HG03159 (cell line): Measurements from ENCODE around the gene HASPIN.
"Not testable (repeated sequence)": the region's sequence is repeated elsewhere in the genome, so short reads cannot be mapped to it uniquely, and the experiment has no call there.

Source experiments
- ATAC-seq: cut with Tn5 transposase; IDR thresholded peaks from one replicate; pipeline ENCODE4 v1.9.1; 2021; ENCODE audit warnings: mild to moderate bottlenecking, moderate library complexity; ENCODE audit not compliant: unreplicated experiment

HASPIN gene

DNA sequence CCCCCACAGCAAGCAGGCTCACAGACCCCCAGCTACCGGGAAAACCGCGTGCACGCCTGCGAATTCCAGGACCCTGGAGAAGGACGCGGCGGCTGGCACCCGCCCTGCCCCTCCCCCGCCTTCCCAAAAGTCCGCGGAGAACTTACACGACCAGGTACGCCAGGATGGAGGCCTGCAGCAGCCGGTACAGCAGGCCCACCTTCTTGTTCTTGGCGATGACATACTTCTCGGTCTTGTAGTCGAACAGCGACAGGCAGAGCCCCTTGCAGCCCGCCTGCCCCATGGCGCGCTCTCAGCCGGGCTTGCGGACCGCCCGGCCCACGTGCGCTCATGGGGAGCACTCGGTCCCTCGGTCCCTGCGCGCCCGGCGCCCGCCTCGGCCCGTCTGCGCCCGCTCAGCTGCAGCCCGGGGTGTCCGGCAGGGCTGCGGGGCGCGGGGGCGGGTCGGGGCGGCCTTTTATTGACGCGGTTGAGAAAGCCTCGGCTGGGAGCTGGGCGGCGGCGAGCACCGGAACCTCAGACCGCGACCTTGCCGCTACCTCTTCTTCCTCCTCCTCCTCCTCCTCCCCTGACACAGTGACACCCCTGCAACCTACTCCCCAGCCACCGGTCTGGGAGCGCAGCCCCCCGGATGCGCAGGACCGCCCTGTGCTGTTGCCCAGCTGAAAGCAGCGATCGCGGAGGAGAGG is 27.8 kb upstream of the HASPIN start, which contains the start of gene P2RX5:
P2RX5 (minus strand) TSS at position 433 of the 689 bp plus-strand sequence; CDS start at position 283, 150 bp downstream.
- no peak for ATAC-seq

DNA sequence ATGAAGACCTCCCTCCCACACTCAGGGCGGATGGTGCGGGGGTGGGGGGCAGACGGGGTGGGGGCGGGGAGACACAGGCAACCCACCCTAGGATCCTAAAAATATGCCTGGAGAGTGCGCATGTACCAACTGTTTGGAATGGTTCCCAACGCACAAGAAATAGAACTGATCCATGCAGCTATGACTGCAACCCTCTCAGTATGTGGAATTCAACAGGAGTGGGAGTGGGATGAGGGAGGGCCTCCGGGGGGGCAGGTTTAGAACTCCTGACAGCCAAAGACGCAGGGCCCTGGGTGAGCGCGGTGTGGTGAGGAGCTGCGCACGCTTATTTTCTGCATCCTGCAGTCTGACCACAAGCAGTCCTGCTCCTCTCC is 26.6 kb upstream of the HASPIN start:
- no peak for ATAC-seq

DNA sequence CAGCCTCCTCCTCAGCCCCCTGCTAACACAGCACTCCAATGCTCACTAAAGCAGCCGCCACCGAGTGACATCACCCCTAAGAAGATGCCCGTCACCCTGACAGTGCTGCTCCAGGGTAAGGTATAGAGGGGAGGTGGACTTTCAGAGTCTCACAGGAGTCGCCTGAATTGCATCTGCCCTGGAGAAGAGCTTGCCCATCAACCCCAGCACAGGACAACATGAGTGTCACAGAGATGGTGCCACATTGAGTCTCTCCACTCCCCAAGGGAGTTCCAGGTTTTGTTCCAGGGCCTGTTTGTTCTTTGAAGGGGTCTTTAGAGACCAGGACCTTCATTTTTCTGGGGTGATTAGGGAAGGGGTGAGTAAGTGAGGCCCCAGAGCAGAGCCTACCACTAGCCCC is 25.6 kb upstream of the HASPIN start:
- ATAC-seq = no peak

DNA sequence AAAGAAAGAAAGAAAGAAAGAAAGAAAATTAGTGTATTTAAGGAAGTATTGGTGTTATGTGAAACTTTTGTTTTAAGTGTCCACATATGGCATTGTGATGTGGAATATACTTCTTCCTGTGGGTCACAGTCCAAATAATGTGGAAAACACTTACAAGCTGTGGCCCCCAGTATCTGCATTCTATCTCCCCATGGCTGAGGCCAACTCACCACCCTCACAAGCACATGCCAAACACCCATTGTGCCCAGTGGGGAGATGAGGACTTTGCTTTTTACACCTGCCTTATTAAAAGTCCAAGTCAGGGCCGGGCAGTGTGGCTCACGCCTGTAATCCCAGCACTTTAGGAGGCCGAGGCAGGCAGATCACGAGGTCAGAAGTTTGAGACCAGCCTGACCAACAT is 23.8 kb upstream of the HASPIN start:
- ATAC-seq = no peak

DNA sequence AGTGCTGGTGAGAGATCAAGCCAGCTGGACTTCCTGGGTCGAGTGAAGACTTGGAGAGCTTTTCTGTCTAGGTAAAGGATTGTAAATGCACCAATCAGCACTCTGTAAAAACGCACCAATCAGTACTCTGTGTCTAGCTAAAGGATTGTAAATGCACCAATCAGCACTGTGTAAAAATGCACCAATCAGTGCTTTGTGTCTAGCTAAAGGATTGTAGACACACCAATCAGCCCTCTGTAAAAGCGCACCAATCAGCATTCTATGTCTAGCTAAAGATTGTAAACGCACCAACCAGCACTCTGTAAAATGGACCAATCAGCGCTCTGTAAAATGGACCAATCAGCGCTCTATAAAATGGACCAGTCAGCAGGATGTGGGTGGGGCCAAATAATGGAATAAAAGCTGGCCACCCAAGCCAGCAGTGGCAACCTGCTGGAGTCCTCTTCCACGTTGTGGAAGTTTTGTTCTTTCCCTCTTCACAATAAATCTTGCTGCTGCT is 21.6 kb upstream of the HASPIN start:
- ATAC-seq = not testable (repeated sequence)

DNA sequence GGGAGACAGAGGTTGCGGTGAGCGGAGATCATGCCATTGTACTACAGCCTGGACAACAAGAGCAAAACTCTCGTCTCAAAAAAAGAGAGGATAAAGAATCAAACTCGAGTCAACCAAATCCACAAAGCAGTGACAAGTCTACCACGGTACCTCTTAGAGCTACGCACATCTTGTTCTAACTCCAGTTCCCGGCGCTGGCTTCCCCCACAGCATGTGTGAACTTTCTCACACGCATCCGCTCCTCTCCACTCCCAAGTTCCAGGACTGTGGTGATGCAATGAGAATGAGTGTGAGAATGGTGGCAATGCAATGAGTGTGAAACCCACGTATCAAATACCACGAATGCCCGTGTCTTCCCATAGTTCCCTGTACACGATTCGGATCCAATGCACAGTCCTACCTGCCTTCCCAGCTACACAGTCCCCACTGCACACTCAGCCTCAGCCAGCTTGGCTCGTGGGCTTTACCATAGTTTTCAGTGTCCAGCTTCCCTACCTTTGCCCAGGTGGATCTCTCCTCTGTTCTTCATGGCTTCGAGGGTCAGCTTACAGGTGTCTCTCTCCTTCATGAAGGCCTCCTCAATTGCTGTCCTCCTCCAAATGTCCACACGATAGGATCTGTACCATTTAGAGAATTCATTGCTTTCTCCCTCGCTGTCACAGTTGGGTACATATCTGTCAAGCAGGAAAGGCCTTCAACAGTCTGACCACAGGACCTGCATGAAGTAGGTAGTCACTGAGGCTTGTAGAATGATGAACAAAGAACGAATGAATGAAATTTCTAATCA is 18.6 kb upstream of the HASPIN start:
- ATAC-seq = no peak

DNA sequence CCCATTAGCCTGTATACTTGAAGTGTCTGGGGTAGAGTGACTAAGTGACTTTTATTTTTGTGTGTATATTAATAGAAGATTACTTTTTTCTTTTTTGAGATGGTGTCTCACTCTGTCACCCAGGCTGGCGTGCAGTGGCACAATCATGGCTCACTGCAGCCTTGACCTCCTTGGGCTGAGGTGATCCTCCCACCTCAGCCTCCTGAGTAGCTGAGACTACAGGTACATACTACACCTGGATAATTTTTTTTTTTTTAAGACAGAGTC is 18.1 kb upstream of the HASPIN start:
- ATAC-seq = not testable (repeated sequence)

DNA sequence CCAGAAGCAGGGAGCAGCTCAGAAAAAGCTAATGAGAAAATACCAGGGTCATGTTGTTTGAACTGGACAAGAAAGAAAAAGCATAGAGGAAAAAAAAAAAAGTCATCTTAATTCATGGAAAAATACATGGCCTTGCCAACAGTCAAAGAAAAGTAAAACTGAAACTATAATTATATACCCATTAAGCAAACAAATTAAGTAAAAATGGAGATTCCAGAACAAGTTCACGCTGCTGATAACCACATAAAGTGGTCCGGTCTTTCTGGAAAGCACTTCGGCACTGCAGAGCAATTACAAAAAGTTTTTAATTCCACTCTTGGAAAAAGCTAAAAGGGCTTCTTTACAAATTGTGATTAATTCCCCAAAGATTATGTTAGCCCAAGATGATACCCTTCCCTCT is 15.3 kb upstream of the HASPIN start:
- ATAC-seq = no peak

DNA sequence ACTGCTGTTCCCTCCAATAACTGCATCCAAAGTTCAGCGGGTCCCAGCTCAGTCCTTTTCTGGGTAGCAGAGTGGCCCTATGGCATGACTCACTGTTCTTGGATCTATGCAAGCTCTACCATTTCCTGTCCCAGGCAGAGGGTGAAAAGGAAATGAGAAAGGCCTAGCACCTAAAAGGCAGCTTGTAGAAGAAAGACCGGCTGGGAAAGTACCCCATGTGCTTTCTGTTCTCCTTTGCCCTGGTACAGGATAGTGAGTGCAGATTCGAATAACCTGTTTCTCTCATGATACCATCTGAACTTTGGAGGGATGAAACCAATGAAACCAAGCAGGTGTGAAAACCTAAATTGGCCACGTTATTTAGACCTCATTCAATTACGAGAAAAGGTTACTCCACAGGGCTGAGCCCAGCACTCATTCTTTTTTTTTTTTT is 12.7 kb upstream of the HASPIN start:
- peak; percentile 91 for ATAC-seq

DNA sequence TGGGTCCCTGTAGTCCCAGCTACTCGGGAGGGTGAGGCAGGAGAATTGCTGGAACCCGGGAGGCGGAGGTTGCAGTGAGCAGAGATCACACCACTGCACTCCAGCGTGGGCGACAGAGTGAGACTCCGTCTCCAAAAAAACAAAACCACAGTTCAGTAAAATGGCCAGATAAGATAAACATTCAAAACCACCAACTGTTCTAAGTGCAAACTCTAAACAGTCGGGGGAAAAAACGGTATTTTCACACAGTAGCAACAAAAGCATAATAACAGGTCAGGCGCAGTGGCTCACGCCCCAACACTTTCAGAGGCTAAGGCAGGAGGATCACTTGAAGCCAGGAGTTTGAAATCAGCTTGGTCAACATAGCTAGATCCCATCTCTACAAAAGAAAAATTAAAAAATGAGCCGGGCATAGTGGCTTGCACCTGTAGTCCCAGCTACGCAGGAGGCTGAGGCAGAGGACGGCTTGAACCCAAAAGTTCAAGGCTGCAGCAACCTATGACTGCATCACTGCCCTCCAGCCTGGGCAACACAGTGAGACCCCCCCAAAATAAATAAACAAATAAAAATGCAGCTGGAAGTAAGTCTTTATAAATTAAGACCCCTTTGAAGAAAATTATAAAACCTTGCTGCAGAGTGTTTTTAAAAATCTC is 10.8 kb upstream of the HASPIN start:
- no peak for ATAC-seq

DNA sequence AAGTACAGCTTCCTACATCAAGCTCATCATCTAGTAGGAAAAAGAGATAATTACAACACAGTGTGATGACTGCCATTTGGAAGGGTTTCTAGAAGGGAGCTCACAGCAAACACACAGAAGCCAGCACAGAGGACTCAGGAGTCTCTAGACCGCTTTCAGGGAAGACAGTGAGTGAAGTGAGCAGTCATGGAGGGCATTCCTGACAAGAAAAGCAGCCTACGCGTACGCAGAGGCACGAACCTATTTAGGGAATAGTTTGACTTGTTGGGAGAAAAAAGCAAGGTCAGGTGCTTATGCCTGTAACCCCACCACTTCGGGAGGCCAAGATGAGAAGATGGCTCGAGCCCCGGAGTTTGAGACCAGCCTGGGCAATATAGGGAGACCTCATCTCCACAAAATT is 8.4 kb upstream of the HASPIN start:
- no peak for ATAC-seq

DNA sequence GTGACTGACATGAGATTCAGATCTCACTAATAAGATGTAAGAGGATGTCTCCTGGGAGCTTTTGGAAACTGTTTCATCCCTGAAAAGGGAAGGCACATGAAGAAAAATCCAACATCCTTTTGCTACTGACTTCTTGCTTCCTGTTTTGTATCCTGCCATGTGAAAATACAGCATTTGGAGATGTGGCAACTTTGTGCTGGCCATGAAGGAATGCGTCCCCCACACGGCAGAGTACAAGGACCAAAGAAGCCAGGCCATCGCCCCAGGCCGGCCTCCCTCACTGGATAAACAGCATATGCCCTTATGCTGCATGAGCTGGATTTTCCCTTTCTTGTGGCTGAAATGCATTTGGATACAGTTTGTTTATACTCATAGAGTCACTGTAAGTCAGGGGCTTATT is 5.5 kb upstream of the HASPIN start:
- no peak for ATAC-seq

DNA sequence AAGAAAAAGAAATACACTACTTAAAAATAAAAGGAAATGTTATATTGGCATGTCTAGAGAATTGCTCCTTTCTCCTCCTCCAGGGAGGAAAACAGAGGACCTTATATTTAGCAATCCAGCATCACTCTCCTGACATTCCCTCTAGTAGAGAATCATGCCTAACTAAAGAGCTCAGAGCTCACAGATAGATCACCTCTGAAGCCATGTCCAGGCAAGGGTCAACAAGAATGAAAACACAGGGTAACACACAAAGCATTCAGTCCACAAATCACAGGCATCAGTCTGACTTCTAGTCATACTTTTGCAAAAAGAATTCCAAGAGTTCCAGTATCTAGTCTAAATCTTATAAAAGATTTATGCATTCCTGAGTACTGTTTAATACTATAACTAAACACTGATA is 4.4 kb upstream of the HASPIN start:
- ATAC-seq = no peak

DNA sequence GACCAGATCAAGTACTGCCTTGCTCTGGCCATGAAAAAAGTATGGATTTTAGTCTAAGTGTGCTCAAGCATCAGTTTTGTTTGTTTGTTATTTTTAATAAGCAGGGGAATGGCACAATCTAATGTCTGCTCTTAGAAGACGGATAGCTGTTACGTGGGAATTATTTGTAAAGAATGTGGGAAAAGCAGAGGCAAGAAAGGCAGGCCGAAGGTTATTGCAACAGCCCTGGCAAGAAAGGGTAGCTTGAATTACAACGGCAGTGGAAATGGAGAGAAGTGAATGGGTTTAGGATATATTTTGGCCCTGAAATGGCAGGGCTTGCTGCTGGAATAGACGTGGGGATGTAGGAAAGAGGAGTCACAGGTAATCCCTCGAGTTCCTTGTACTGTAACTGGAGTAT is 987 bp upstream of the HASPIN start:
- ATAC-seq = no peak

DNA sequence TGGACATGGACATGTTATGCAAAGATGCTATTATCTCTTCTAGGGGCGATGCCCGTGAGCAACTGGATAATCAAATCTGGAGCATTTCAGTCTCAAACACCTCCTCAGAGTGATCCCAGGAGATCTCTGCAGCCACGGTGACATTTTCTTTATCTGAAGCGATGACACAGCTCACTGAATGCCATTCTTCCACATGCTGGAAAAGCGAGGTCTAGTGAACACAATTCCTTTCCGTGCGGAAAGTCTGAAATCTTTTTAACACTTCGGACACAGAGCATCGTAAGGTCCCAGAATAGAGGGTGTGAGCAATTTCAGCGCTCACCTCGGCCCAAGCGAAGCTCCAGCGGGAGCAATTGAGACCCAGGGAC is 531 bp upstream of the HASPIN start:
- no peak for ATAC-seq

DNA sequence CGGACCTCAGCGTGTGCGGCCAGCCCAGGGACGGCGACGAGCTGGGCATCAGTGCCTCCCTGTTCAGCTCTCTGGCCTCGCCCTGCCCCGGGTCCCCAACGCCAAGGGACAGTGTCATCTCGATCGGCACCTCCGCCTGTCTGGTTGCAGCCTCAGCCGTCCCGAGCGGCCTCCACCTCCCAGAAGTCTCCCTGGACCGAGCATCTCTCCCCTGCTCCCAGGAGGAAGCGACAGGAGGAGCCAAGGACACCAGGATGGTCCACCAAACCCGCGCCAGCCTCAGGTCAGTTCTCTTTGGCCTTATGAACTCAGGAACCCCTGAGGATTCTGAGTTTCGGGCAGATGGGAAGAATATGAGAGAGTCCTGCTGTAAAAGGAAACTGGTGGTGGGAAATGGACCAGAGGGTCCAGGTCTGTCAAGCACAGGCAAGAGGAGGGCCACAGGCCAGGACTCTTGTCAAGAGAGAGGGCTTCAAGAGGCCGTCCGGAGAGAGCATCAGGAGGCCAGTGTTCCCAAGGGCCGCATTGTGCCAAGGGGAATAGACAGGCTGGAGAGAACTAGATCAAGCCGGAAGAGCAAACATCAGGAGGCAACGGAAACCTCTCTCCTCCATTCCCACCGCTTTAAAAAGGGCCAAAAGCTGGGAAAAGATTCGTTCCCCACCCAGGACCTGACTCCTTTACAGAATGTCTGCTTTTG is 825 bp downstream of the HASPIN start:
- ATAC-seq = peak; percentile 15

DNA sequence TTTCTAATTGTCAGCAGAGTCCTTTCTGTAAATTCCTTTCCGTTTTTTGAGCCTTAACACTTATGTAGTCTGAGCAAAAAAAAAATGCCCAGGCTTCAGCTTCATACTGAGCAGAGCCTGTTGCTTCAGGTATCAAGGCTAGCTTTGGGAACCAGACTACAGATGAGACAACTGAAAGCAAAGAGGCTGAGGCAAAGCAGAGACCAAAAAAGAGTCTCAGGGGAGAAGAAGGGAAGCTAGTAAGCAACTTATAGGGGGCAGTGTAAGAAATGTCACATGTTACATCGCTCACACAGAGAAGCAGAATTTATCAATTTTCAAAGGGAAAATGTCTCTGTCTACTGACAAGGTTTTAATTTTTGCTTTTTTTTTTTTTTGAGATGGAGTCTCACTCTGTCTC is 3.3 kb downstream of the HASPIN start:
- ATAC-seq = no peak

DNA sequence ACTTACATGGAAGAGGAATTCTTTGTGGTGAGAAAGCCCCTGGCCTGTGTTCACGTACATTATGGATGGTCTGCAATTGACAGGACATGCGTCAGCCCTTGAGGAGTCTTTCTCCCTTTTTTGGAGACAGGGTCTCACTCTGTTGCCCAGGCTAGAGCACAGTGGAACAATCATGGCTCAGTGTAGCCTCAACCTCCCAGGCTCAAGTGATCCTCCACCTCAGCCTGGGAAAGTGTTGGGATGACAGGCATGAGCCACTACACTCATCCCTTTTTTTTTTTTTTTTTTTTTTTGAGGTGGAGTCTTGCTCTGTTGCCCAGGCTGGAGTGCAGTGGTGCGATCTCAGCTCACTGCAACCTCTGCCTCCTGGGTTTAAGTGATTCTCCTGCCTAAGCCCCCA is 4.4 kb downstream of the HASPIN start:
- ATAC-seq = not testable (repeated sequence)

DNA sequence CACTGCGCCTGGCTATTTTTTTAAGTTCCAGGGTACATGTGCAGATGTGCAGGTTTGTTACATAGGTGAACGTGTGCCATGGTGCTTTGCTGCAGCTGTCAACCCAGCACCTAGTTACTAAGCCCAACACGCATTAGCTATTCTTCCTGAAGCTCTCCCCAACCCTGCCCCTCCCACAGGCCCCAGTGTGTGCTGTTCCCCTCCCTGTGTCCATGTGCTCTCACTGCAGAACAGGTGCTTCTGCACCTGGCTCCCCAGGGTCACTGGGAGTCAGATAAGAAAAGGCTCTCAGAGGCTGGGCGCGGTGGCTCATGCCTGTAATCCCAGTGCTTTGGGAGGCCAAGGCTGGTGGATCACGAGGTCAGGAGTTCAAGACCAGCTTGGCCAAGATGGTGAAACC is 6.2 kb downstream of the HASPIN start:
- no peak for ATAC-seq

DNA sequence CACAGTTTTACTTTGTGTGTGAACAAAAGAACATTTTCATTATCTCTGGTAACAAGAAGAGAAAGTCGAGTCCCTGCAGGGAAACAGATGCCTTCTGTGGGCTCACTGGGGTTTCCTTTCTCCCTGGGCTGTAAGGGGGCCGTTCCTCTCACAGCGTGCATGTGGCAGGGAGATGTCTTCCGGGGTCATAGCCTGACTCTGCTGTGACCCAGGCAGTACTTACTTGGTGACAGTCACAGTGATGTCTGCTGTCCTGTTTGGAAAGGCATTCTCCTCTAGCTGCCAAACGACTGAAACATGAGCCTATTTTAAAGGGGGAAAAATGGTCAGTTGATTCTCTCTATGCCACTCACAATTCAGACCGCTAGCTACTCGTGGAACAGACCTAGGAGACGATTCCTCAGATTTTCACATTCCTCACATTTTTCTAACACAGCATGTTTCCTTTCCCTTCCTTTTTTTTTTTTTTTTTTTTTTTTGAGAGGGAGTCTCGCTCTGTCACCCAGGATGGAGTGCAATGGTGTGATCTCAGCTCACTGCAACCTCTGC is 7.3 kb downstream of the HASPIN start:
- no peak for ATAC-seq

DNA sequence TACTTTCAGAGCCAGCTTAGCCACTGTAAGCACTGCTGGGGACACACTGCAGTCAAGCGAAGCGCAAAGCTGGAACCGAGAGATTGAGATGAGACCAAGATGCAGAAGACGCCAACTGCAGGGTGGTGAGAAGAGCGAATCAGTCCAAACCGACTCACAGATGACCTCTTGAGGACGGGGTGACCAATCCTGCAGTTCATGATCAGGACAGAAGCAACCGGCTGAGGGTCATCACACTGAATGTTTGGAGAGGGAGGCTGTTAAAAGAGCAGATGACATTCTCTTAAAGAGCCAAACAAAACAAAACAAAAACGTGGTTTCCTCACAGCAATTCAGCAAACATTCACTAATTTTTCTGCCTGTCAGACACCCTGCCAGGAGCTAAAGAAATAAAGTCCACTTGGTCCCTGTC is 8.5 kb downstream of the HASPIN start:
- no peak for ATAC-seq
